K562 (cell line): ENCODE data around the gene KLK3. TPM values are rescaled to one million over a fixed set of nuclear protein-coding genes. Genes with fewer than 3 reads are reported as not detected.

ENCODE experiments used
- ATAC-seq: fragments of 200-7000 bp; cut with Tn5 transposase; 3 replicates; pipeline ENCODE4 v1.9.1; 2020; ENCODE audit warnings: moderate library complexity
- BruUV-seq: library from RNA; stranded (reverse); fragments of 400-500 nt; replicated peaks from 2 replicates; lab custom pipeline; 2021; lab: Mats Ljungman, UMichigan
- CTCF ChIA-PET: fragments of 300-600 bp; formaldehyde crosslinking; extraction: SDS; loops from one replicate; lab custom pipeline; 2021; ENCODE audit warnings: low intra/inter-chr PET ratio; lab: Yijun Ruan, JAX
- POLR2A ChIA-PET: fragments of 300-600, 350-650 bp; sonication (Branson Sonifier 250); formaldehyde crosslinking; extraction: SDS; loops from one replicate; lab custom pipeline; 2021; ENCODE audit warnings: antibody characterized with exemption, inconsistent platforms; lab: Yijun Ruan, JAX
- DNase-seq, 4 experiments: peaks; one replicate each; pipeline versions ENCODE4 v3.0.0 to v3.0.0-alpha.2; 2011 to 2018; ENCODE audit warnings: low spot score in 3 of 4, mixed read lengths in 3 of 4; ENCODE audit errors: extremely low read depth in 1 of 4
- FAIRE-seq: peaks from 2 replicates; lab custom pipeline; 2011; peaks lifted over from hg19 to GRCh38; lab: Jason Lieb, UNC
- H2AFZ ChIP-seq: 2 replicates; pipeline ENCODE4 v1.6.0; 2011; ENCODE audit warnings: low read depth, low read length, control low read depth, inconsistent platforms
- H3K27ac ChIP-seq: fragments of 200-600 bp; 3 replicates; pipeline ENCODE4 v1.8.0; 2011; ENCODE audit warnings: low read depth, mild to moderate bottlenecking, control low read depth, inconsistent platforms, low read length, moderate library complexity, mixed read lengths; ENCODE audit errors: extremely low read depth
- H3K27me3 ChIP-seq, 2 experiments: fragments of 300-600 bp in 1 of 2; 2 replicates in 1 of 2; 3 replicates in 1 of 2; pipeline versions ENCODE4 v1.6.0 to v1.8.0; 2011; ENCODE audit warnings: inconsistent platforms in 2 of 2, low read length in 2 of 2, mild to moderate bottlenecking in 1 of 2, mixed read lengths in 1 of 2, moderate library complexity in 1 of 2; ENCODE audit not compliant: control insufficient read depth in 2 of 2, insufficient read depth in 2 of 2
- H3K36me3 ChIP-seq: fragments of 300-600 bp; 3 replicates; pipeline ENCODE4 v1.8.0; 2011; ENCODE audit warnings: mild to moderate bottlenecking, low read length, inconsistent platforms; ENCODE audit not compliant: control insufficient read depth, insufficient read depth
- H3K4me1 ChIP-seq, 2 experiments: fragments of 200-600 bp in 1 of 2; replicated peaks in 1 of 2; 2 replicates in 1 of 2; 3 replicates in 1 of 2; pipeline versions ENCODE4 v1.5.1 to v1.8.0; 2011; ENCODE audit warnings: inconsistent platforms in 2 of 2, low read length in 2 of 2, mild to moderate bottlenecking in 1 of 2, mixed read lengths in 1 of 2, moderate library complexity in 1 of 2; ENCODE audit not compliant: control insufficient read depth in 2 of 2, insufficient read depth in 2 of 2
- H3K4me2 ChIP-seq: 2 replicates; pipeline ENCODE4 v1.6.1; 2011; ENCODE audit warnings: low read length, control low read depth, inconsistent platforms, mixed read lengths; ENCODE audit not compliant: insufficient read depth
- H3K4me3 ChIP-seq: fragments of 200-600 bp; sonication (generic), shearing (Covaris generic); 2 replicates; pipeline ENCODE4 v1.5.1; 2016; ENCODE audit warnings: control low read depth, inconsistent platforms
- H3K79me2 ChIP-seq: fragments of 200-600 bp; 3 replicates; pipeline ENCODE4 v1.8.0; 2011; ENCODE audit warnings: low read length, inconsistent platforms; ENCODE audit not compliant: control insufficient read depth, insufficient read depth
- H3K9ac ChIP-seq, 2 experiments: 2 replicates each; pipeline versions ENCODE4 v1.6.0 to v1.6.1; 2011; ENCODE audit warnings: low read depth in 2 of 2, low read length in 2 of 2, control low read depth in 1 of 2, inconsistent platforms in 1 of 2, mild to moderate bottlenecking in 1 of 2, mixed read lengths in 1 of 2; ENCODE audit not compliant: insufficient read depth in 1 of 2
- H3K9me1 ChIP-seq: one replicate; pipeline ENCODE4 v1.6.0; 2011; ENCODE audit warnings: inconsistent platforms, mild to moderate bottlenecking, low read length, moderate library complexity; ENCODE audit not compliant: control insufficient read depth, insufficient read depth
- H3K9me3 ChIP-seq: replicated peaks from 2 replicates; pipeline ENCODE4 v1.5.1; 2011; ENCODE audit warnings: low read depth, low read length, inconsistent platforms; ENCODE audit not compliant: control insufficient read depth, insufficient read depth
- H4K20me1 ChIP-seq: replicated peaks from 2 replicates; pipeline ENCODE4 v1.6.1; 2011; ENCODE audit warnings: low read length, inconsistent platforms, mixed read lengths; ENCODE audit not compliant: control insufficient read depth, insufficient read depth
- BCLAF1 ChIP-seq, 2 experiments: fragments of 450-650 bp in 1 of 2; IDR thresholded peaks; 2 replicates each; pipeline ENCODE4 v1.6.1; 2011 to 2017; ENCODE audit warnings: low read depth in 2 of 2, antibody characterized with exemption in 1 of 2, borderline replicate concordance in 1 of 2, low read length in 1 of 2, mild to moderate bottlenecking in 1 of 2, mixed read lengths in 1 of 2; ENCODE audit not compliant: control insufficient read depth in 1 of 2
- KLF10 ChIP-seq: fragments of 250-450 bp; sonication (Bioruptor Pico); IDR thresholded peaks from 2 replicates; pipeline ENCODE4 v1.6.1; 2021; ENCODE audit warnings: matching md5 sums
- LCOR ChIP-seq: sonication (generic); formaldehyde crosslinking; IDR thresholded peaks from 2 replicates; pipeline ENCODE4 v1.8.0; 2022; ENCODE audit warnings: mild to moderate bottlenecking, missing genetic modification reagents
- RB1 ChIP-seq: fragments of 450-650 bp; IDR thresholded peaks from 2 replicates; pipeline ENCODE4 v1.6.1; 2017; ENCODE audit warnings: low read depth, mild to moderate bottlenecking
- SMARCA5 ChIP-seq: fragments of 450-650 bp; IDR thresholded peaks from 2 replicates; pipeline ENCODE4 v1.6.1; 2016
- SRSF9 ChIP-seq: fragments of 200-400 bp; formaldehyde crosslinking; IDR thresholded peaks from 2 replicates; pipeline ENCODE4 v1.6.1; 2017; ENCODE audit warnings: low read depth, low read length, borderline replicate concordance
- ZFPM2 ChIP-seq: fragments of 250-450 bp; sonication (Bioruptor Pico); IDR thresholded peaks from 2 replicates; pipeline ENCODE4 v1.5.1; 2022; ENCODE audit warnings: mild to moderate bottlenecking
- WGBS: fragments of 100-300 bp; shearing (Covaris generic); methylation state at CpG from one replicate; pipeline ENCODE4 v1.1.6; 2016; ENCODE audit warnings: low coverage, mixed read lengths; ENCODE audit not compliant: insufficient coverage; ENCODE audit errors: missing lambda C conversion rate; 5-methylcytosine and 5-hydroxymethylcytosine counted together
- in situ Hi-C: fragments of 300-500 bp; cut with MboI; formaldehyde crosslinking; loops from 4 replicates; pipeline ENCODE4 v1.15.0; 2018; ENCODE audit warnings: inconsistent platforms, mixed read lengths
- intact Hi-C: fragments of 100-400 bp; cut with micrococcal nuclease; formaldehyde crosslinking; loops from 2 replicates; pipeline ENCODE4 v1.14.2; 2022
- polyA plus RNA-seq, 8 experiments: library from polyadenylated mRNA; depleted of rRNA in 4 of 8; stranded (reverse) in 5 of 8; unstranded in 3 of 8; fragments of >200 nt; fragmentation: Nextera tagmentation in 2 of 8; fragmentation: Illumina TruSeq in 1 of 8; extraction: Ambion mirVana in 2 of 8; extraction: Trizol in 1 of 8; gene quantifications; 2 replicates each; pipeline versions ENCODE4 v1.2.1 to v1.2.3, GENCODE V29; 2011 to 2014; ENCODE audit warnings: inconsistent platforms in 1 of 8, missing spikeins in 1 of 8
- total RNA-seq, 7 experiments: library from RNA; depleted of rRNA in 6 of 7; stranded (reverse); fragments of >200 nt in 6 of 7; fragmentation: Illumina TruSeq in 2 of 7; extraction: Trizol in 2 of 7; gene quantifications; 2 replicates each; pipeline versions ENCODE4 v1.2.1 to v1.2.3, GENCODE V29; 2011 to 2021; ENCODE audit warnings: low replicate concordance in 1 of 7

KLK3 gene
- total and polyA plus RNA-seq, 9 of the 15 experiments (the other 6 are each of a cell fraction or from before 2014, with no cell fraction given), result not detected

GRCh38 chr19:50858886-50859285, 4.2 kb downstream of the KLK3 start (continued):
- no peak for TF ChIP-seq BCLAF1 (IDR thresholded peaks at IDR 0.05; ENCODE audit: borderline replicate concordance in 1 of 2, control insufficient read depth in 1 of 2, low read depth in 2 of 2, low read length in 1 of 2)
- no peak for TF ChIP-seq LCOR
- TF ChIP-seq SMARCA5, result no peak

GRCh38 chr19:50859849-50860248, 5.1 kb downstream of the KLK3 start:
- intact Hi-C loops, result no loop called here
- TF ChIP-seq RB1 (no peak), SRSF9 (no peak), ZFPM2 (CRISPR knock-in tag) (no peak), KLF10 (CRISPR knock-in tag) (no peak)
- TF ChIP-seq, all 486 proteins: peak for 0
- no peak overlapping the region for H2AFZ ChIP-seq
- ChIA-PET CTCF (no interaction called here), POLR2A (interaction anchor here (1.2 kb wide), 1 partner anchor 56 kb away, joined by 4 read pairs; no protein-coding TSS in a partner anchor)
- no peaks in the 10 kb centered on the region for H3K9me3 ChIP-seq
- no peak for DNase-seq
- H3K4me2 ChIP-seq, result no peak overlapping the region
- H3K9me1 ChIP-seq, result no peaks in the 10 kb centered on the region
- FAIRE-seq, result no peak
- H3K79me2 ChIP-seq, result no peaks in the 10 kb centered on the region
- no TSS peak for BruUV-seq
- H3K27me3 ChIP-seq, result peaks cover 23 to 64% of the 10 kb centered on the region in 2 experiments
- WGBS, result 9% methylated on average over 4 of the region's 4 CpGs
- H3K9ac ChIP-seq, result no peak overlapping the region; a peak in 1 of 4 replicates
- in situ Hi-C loops, result no loop called here
- H3K4me3 ChIP-seq, result no peak overlapping the region
- H3K27ac ChIP-seq, result no peak overlapping the region
- 0 out of 2 replicates have a peak, but pooled peaks cover 3% of the 10 kb centered on the region for H4K20me1 ChIP-seq
- H3K36me3 ChIP-seq, result no peaks in the 10 kb centered on the region
- no peak for ATAC-seq
- H3K4me1 ChIP-seq, result peaks cover 0 to 4% of the 10 kb centered on the region in 2 experiments; a peak in 2 of 5 replicates
